ENCODE measurements around the gene SORCS2.

Gene SORCS2

GRCh38 chr4:7684294-7684693 is 492.0 kb downstream of the SORCS2 start:
- no peak for TF ChIP-seq CTCF (IDR thresholded peaks at IDR 0.05; ENCODE audit: insufficient read depth, low read length, missing control alignments)
- no peak overlapping the region for H3K4me3 ChIP-seq (ENCODE audit: low read depth, low read length)
- ChIA-PET POLR2A (no interaction called here), CTCF (no interaction called here)
- no peak for DNase-seq (ENCODE audit: low read depth, low spot score)

GRCh38 chr4:7686070-7686870 is 493.9 kb downstream of the SORCS2 start:
- POLR2A ChIA-PET, result no interaction called here
- no peak overlapping the region for H3K4me3 ChIP-seq (ENCODE audit: low read depth, low read length)
- DNase-seq (ENCODE audit: low read depth, low spot score), result no peak
- TF ChIP-seq CTCF (IDR thresholded peaks at IDR 0.05; ENCODE audit: insufficient read depth, low read length, missing control alignments), result no peak
- CTCF ChIA-PET, result interaction anchor here (1.1 to 1.5 kb wide), 2 partner anchors 34 to 495 kb away, joined by 3 to 4 read pairs; no protein-coding TSS in a partner anchor

- ChIA-PET POLR2A (no interaction called here), CTCF (interaction anchor here (1.1 to 1.5 kb wide), 2 partner anchors 33 to 496 kb away, joined by 3 to 4 read pairs; no protein-coding TSS in a partner anchor)
- no peak for DNase-seq (ENCODE audit: low read depth, low spot score)
- no peak overlapping the region for H3K4me3 ChIP-seq (ENCODE audit: low read depth, low read length)
- no peak for TF ChIP-seq CTCF (IDR thresholded peaks at IDR 0.05; ENCODE audit: insufficient read depth, low read length, missing control alignments)
Observed at GRCh38 chr4:7687006-7687405, 494.7 kb downstream of the SORCS2 start.

- TF ChIP-seq CTCF (IDR thresholded peaks at IDR 0.05; ENCODE audit: insufficient read depth, low read length, missing control alignments), result no peak
- POLR2A ChIA-PET, result no interaction called here
- no peak for DNase-seq (ENCODE audit: low read depth, low spot score)
- no peak overlapping the region for H3K4me3 ChIP-seq (ENCODE audit: low read depth, low read length)
- CTCF ChIA-PET, result interaction anchor here (1.0 to 1.5 kb wide), 2 partner anchors 32 to 492 kb away, joined by 3 to 4 read pairs; no protein-coding TSS in a partner anchor
Observed at GRCh38 chr4:7687796-7688195, 495.5 kb downstream of the SORCS2 start.

GRCh38 chr4:7689773-7690693 is 497.7 kb downstream of the SORCS2 start:
- no peak for TF ChIP-seq CTCF (IDR thresholded peaks at IDR 0.05; ENCODE audit: insufficient read depth, low read length, missing control alignments)
- H3K4me3 ChIP-seq (ENCODE audit: low read depth, low read length), result no peak overlapping the region
- ChIA-PET CTCF (no interaction called here), POLR2A (no interaction called here)
- no peak for DNase-seq (ENCODE audit: low read depth, low spot score)

GRCh38 chr4:7691061-7691460 is 498.7 kb downstream of the SORCS2 start:
- no peak for TF ChIP-seq CTCF (IDR thresholded peaks at IDR 0.05; ENCODE audit: insufficient read depth, low read length, missing control alignments)
- ChIA-PET POLR2A (no interaction called here), CTCF (no interaction called here)
- DNase-seq (ENCODE audit: low read depth, low spot score), result no peak
- H3K4me3 ChIP-seq (ENCODE audit: low read depth, low read length), result no peak overlapping the region
